DMS53 treated with DMSO at 0.1 percent for 48 hours (cell line): ENCODE results near the gene DNAJB13.
"Not testable (repeated sequence)": the region's sequence is repeated elsewhere in the genome, so short reads cannot be mapped to it uniquely, and the experiment has no call there.

Experiments
- DNase-seq: peaks from one replicate; lab custom pipeline; 2025; ENCODE audit not compliant: unreplicated experiment; lab: John Stamatoyannopoulos, UW

DNAJB13 gene

GRCh38 chr11:73950869-73951710 lies at the start of gene DNAJB13:
Gene DNAJB13, plus strand, starts transcription at chr11:73951026. Its CDS starts 44 bp downstream, at chr11:73951070.
- DNase-seq: peak; percentile 96

GRCh38 chr11:73902303-73902702 lies 48.5 kb upstream of the DNAJB13 start:
- DNase-seq: no peak

GRCh38 chr11:73907191-73907590 lies 43.6 kb upstream of the DNAJB13 start:
- DNase-seq: no peak

- DNase-seq: no peak
Measured at GRCh38 chr11:73912026-73912425, 38.8 kb upstream of the DNAJB13 start.

- no peak for DNase-seq
Measured at GRCh38 chr11:73913472-73913871, 37.4 kb upstream of the DNAJB13 start.

GRCh38 chr11:73914284-73914683 lies 36.5 kb upstream of the DNAJB13 start:
- DNase-seq: no peak

GRCh38 chr11:73916435-73916834 lies 34.4 kb upstream of the DNAJB13 start:
- no peak for DNase-seq

- DNase-seq: no peak
Measured at GRCh38 chr11:73921180-73921579, 29.6 kb upstream of the DNAJB13 start.

GRCh38 chr11:73929388-73929787 lies 21.4 kb upstream of the DNAJB13 start:
- no peak for DNase-seq

GRCh38 chr11:73931039-73931645 lies 19.7 kb upstream of the DNAJB13 start:
- DNase-seq: peak; percentile 76

- no peak for DNase-seq
Measured at GRCh38 chr11:73931951-73932350, 18.9 kb upstream of the DNAJB13 start.

GRCh38 chr11:73932781-73933180 lies 18.0 kb upstream of the DNAJB13 start:
- no peak for DNase-seq

GRCh38 chr11:73936047-73936446 lies 14.8 kb upstream of the DNAJB13 start:
- not testable (repeated sequence) for DNase-seq

- no peak for DNase-seq
Measured at GRCh38 chr11:73939096-73939495, 11.7 kb upstream of the DNAJB13 start.

- no peak for DNase-seq
Measured at GRCh38 chr11:73940801-73941570, 9.8 kb upstream of the DNAJB13 start.

- DNase-seq: no peak
Measured at GRCh38 chr11:73942010-73942409, 8.8 kb upstream of the DNAJB13 start.

GRCh38 chr11:73944085-73944484 lies 6.7 kb upstream of the DNAJB13 start:
- DNase-seq: no peak

GRCh38 chr11:73944901-73945300 lies 5.9 kb upstream of the DNAJB13 start:
- no peak for DNase-seq

GRCh38 chr11:73945396-73945795 lies 5.4 kb upstream of the DNAJB13 start:
- no peak for DNase-seq

GRCh38 chr11:73946798-73947458 lies 3.9 kb upstream of the DNAJB13 start:
- DNase-seq: no peak

GRCh38 chr11:73949246-73949645 lies 1.6 kb upstream of the DNAJB13 start:
- DNase-seq: no peak
